PC-3 (cell line): ENCODE results near the gene COL3A1. TPM values are rescaled to one million over a fixed set of nuclear protein-coding genes. Genes with fewer than 3 reads are reported as not detected.

Source experiments
- ATAC-seq: fragments of 200-7000 bp; cut with Tn5 transposase; 2 replicates; pipeline ENCODE4 v1.9.1; 2020; ENCODE audit warnings: mild to moderate bottlenecking, moderate library complexity
- BruUV-seq: library from RNA; stranded (reverse); fragments of 400-500 nt; replicated peaks from 2 replicates; lab custom pipeline; 2021; lab: Mats Ljungman, UMichigan
- CTCF ChIA-PET: fragments of 300-600 bp; sonication (Branson Sonifier 250); formaldehyde crosslinking; loops from one replicate; lab custom pipeline; 2022; ENCODE audit warnings: antibody characterized with exemption; lab: Charles Lee
- POLR2A ChIA-PET: fragments of 300-600 bp; sonication (Branson Sonifier 250); formaldehyde crosslinking; loops from one replicate; lab custom pipeline; 2022; ENCODE audit warnings: antibody characterized with exemption; ENCODE audit not compliant: unreplicated experiment; lab: Charles Lee
- DNase-seq: peaks from one replicate; pipeline ENCODE4 v3.0.0-alpha.2; 2015
- H2AFZ ChIP-seq: fragments of 300-600 bp; sonication (generic); 2 replicates; pipeline ENCODE4 v1.6.0; 2016; ENCODE audit warnings: antibody characterized with exemption, low read length
- H3F3A ChIP-seq: fragments of 300-600 bp; sonication (generic); one replicate; pipeline ENCODE4 v1.6.0; 2017; ENCODE audit warnings: antibody characterized with exemption, low read length, control low read depth, mild to moderate bottlenecking; ENCODE audit not compliant: unreplicated experiment
- H3K27ac ChIP-seq: fragments of 300-600 bp; sonication (generic); 2 replicates; pipeline ENCODE4 v1.5.1; 2016; ENCODE audit warnings: mild to moderate bottlenecking, low read length
- H3K27me3 ChIP-seq: fragments of 300-600 bp; sonication (generic); 2 replicates; pipeline ENCODE4 v1.6.1; 2016; ENCODE audit warnings: low read length, mixed read lengths
- H3K36me3 ChIP-seq: fragments of 300-600 bp; sonication (generic); 2 replicates; pipeline ENCODE4 v1.6.1; 2016; ENCODE audit warnings: low read depth, mixed run types, low read length, mixed read lengths
- H3K4me1 ChIP-seq: fragments of 300-600 bp; sonication (generic); 2 replicates; pipeline ENCODE4 v1.5.1; 2016; ENCODE audit warnings: low read length; ENCODE audit not compliant: insufficient read depth
- H3K4me2 ChIP-seq: fragments of 300-600 bp; sonication (generic); 2 replicates; pipeline ENCODE4 v1.6.0; 2016; ENCODE audit warnings: low read length
- H3K4me3 ChIP-seq: fragments of 300-600 bp; sonication (generic); 2 replicates; pipeline ENCODE4 v1.5.1; 2016; ENCODE audit warnings: mild to moderate bottlenecking, low read length, mixed read lengths
- H3K79me2 ChIP-seq: fragments of 300-600 bp; sonication (generic); 2 replicates; pipeline ENCODE4 v1.6.1; 2017; ENCODE audit warnings: low read length, mixed read lengths
- H3K9ac ChIP-seq: fragments of 300-600 bp; sonication (generic); 2 replicates; pipeline ENCODE4 v1.6.0; 2016; ENCODE audit warnings: mild to moderate bottlenecking, low read length
- H3K9me2 ChIP-seq: fragments of 300-600 bp; sonication (generic); replicated peaks from 2 replicates; pipeline ENCODE4 v1.6.1; 2016; ENCODE audit warnings: mixed run types, low read length, mixed read lengths
- H3K9me3 ChIP-seq: fragments of 300-600 bp; sonication (generic); 2 replicates; pipeline ENCODE4 v1.6.1; 2016; ENCODE audit warnings: low read length, mixed read lengths
- H4K20me1 ChIP-seq: fragments of 300-600 bp; sonication (generic); 2 replicates; pipeline ENCODE4 v1.6.1; 2016; ENCODE audit warnings: low read length, mixed read lengths
- EZH2 ChIP-seq: fragments of 300-600 bp; sonication (generic); IDR thresholded peaks from one replicate; pipeline ENCODE4 v1.6.1; 2017; ENCODE audit warnings: antibody characterized with exemption, mild to moderate bottlenecking, low read length; ENCODE audit not compliant: unreplicated experiment
- EZH2phosphoT487 ChIP-seq: fragments of 300-600 bp; sonication (generic); IDR thresholded peaks from 2 replicates; pipeline ENCODE4 v1.6.1; 2018; ENCODE audit warnings: mild to moderate bottlenecking, antibody characterized with exemption, low read length, borderline replicate concordance
- intact Hi-C: fragments of 100-400 bp; cut with micrococcal nuclease; formaldehyde crosslinking; loops from 2 replicates; pipeline ENCODE4 v1.9.0; 2023
- total RNA-seq: library from RNA; depleted of rRNA; stranded (reverse); fragments of >200 nt; gene quantifications from 2 replicates; pipeline ENCODE4 v1.2.3, GENCODE V29; 2014
- TF ChIP-seq, protein P1 (sequence below): fragments of 300-600 bp; sonication (generic); conservative IDR thresholded peaks from 2 replicates; pipeline ENCODE4 v1.5.1; 2017; ENCODE audit warnings: antibody characterized with exemption, low read depth, mild to moderate bottlenecking, low read length

Gene COL3A1
- total RNA-seq, 1 experiment from 2014 or later = 0.36 TPM

DNA sequence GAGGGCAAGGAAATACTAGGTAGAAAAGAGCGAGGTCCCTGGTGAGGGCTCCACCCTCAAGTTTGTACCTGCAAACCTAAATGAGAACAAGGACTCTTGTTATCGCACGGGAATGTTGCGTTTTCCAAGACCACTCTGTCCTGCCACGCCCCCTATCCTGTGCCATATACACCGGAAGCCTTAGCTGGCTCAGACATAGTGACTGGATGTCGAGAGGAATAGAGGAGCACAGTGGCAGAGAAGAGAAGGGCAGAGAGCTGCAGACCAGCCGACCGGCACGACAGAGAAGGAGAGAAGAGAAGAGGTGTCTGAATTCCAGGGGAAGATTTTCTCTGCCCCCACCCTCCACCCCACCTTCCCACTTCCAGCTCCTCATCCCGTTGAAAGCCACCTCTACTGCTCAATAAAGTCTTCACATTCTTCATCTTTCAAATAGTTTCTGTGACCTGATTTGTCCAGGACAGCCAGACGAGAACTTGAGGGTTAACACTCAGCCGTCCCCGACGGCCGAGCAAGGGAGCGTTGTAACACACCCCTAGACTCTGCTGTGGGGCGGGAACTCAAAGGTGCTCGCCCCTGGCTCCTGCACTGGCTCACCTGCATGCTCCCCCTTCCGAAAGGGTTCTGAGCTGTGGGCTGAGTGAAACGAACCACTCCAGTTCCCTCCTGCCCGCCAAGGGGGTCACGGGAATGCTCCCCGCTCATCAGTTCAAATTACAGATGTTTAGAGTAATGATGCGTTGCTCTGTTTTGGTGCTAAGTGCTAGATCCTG lies 24.9 kb upstream of the COL3A1 start:
- DNase-seq (no peak), ATAC-seq (no peak)
- Histone ChIP-seq H3K4me3 (no peak overlapping the region), H3K79me2 (no peaks in the 10 kb centered on the region), H3K9me2 (no peaks in the 10 kb centered on the region), H3K9ac (no peak overlapping the region), H3K27me3 (no peaks in the 10 kb centered on the region), H2AFZ (no peak overlapping the region), H3K36me3 (no peaks in the 10 kb centered on the region), H3F3A (no peaks in the 10 kb centered on the region), H4K20me1 (no peaks in the 10 kb centered on the region), H3K27ac (no peak overlapping the region), H3K9me3 (no peaks in the 10 kb centered on the region), H3K4me1 (no peaks in the 10 kb centered on the region), H3K4me2 (no peak overlapping the region)
- ChIA-PET POLR2A (no interaction called here), CTCF (no interaction called here)
- intact Hi-C loops = no loop called here
- TF ChIP-seq EZH2phosphoT487 (no peak), EZH2 (no peak)
- TF ChIP-seq, protein P1, sequence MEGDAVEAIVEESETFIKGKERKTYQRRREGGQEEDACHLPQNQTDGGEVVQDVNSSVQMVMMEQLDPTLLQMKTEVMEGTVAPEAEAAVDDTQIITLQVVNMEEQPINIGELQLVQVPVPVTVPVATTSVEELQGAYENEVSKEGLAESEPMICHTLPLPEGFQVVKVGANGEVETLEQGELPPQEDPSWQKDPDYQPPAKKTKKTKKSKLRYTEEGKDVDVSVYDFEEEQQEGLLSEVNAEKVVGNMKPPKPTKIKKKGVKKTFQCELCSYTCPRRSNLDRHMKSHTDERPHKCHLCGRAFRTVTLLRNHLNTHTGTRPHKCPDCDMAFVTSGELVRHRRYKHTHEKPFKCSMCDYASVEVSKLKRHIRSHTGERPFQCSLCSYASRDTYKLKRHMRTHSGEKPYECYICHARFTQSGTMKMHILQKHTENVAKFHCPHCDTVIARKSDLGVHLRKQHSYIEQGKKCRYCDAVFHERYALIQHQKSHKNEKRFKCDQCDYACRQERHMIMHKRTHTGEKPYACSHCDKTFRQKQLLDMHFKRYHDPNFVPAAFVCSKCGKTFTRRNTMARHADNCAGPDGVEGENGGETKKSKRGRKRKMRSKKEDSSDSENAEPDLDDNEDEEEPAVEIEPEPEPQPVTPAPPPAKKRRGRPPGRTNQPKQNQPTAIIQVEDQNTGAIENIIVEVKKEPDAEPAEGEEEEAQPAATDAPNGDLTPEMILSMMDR = no peak
- BruUV-seq = no TSS peak

DNA sequence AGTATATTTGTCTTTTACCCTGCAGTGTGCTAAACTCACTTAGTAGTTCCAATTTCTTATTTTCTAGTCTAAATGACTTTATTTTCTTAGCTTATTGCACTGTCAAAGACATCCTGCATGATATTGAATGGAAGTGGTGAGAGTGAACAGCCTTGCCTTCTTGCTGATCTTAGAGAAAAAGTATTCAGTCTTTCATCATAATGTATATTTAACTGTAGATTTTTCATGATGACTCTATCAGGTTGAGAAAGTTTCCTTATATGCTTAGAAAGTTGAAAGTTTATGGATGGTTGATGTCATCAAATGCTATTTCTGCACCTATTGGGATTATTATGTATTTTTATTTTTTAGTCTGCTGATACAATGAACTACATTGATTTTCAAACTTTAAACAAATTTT lies 21.3 kb upstream of the COL3A1 start:
- intact Hi-C loops = no loop called here
- TF ChIP-seq, protein P1 = no peak
- TF ChIP-seq EZH2phosphoT487 = no peak
- TF ChIP-seq EZH2 = no peak
- Histone ChIP-seq H3K9me3 (no peaks in the 10 kb centered on the region), H2AFZ (no peak overlapping the region), H3K4me1 (no peaks in the 10 kb centered on the region), H3K9ac (no peak overlapping the region), H3K79me2 (no peaks in the 10 kb centered on the region), H3K4me2 (no peak overlapping the region), H3K9me2 (no peaks in the 10 kb centered on the region), H3K27me3 (no peaks in the 10 kb centered on the region), H3K4me3 (no peak overlapping the region), H3K36me3 (no peaks in the 10 kb centered on the region), H4K20me1 (no peaks in the 10 kb centered on the region), H3F3A (no peaks in the 10 kb centered on the region), H3K27ac (no peak overlapping the region)
- no peak for ATAC-seq
- CTCF ChIA-PET = no interaction called here
- no peak for DNase-seq
- POLR2A ChIA-PET = no interaction called here
- BruUV-seq = no TSS peak

DNA sequence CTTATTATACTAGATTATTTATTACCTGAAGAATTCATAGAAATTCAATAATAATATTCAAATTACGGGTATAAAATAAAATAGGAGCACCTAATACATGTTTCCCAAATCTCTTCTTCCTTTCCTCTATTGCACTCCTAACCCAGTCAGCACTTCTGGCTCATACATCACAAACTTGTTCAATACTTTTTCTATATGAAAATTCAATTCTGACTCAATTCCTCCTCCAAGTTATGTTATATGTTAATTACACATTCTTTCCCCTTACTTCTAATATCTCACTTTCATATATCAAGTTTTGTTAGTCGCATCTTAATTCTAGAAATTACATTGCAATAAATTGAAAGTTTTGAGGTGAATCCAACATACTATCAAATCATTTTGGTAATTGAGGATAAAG lies 17.9 kb upstream of the COL3A1 start:
- ChIA-PET CTCF (no interaction called here), POLR2A (no interaction called here)
- Histone ChIP-seq H3K36me3 (no peaks in the 10 kb centered on the region), H3K4me3 (no peak overlapping the region), H2AFZ (no peak overlapping the region), H3K79me2 (no peaks in the 10 kb centered on the region), H3K27ac (no peak overlapping the region), H3F3A (no peaks in the 10 kb centered on the region), H3K27me3 (no peaks in the 10 kb centered on the region), H3K9ac (no peak overlapping the region), H3K9me3 (no peaks in the 10 kb centered on the region), H3K4me2 (no peak overlapping the region), H4K20me1 (no peaks in the 10 kb centered on the region), H3K9me2 (no peaks in the 10 kb centered on the region), H3K4me1 (no peaks in the 10 kb centered on the region)
- no TSS peak for BruUV-seq
- intact Hi-C loops = no loop called here
- ATAC-seq (no peak), DNase-seq (no peak)
- TF ChIP-seq, protein P1 = no peak
- TF ChIP-seq EZH2 (no peak), EZH2phosphoT487 (no peak)
